Adrenal gland (tissue), 19 donors: Measurements from ENCODE around the gene PRRC2A. TPM values are rescaled to one million over a fixed set of nuclear protein-coding genes. Genes with fewer than 3 reads are reported as not detected.
A peak's percentile ranks its signal among the peaks of the same experiment; 100 is the strongest.

Experiments used
- DNase-seq, 7 donors: peaks; one replicate each; pipeline ENCODE4 v3.0.0-alpha.2; 2019 to 2020
- H3K27ac ChIP-seq, 5 donors: fragments of 200-600 bp; sonication (generic) in 4 of 5; 1 replicate in 3 of 5; 2 replicates in 2 of 5; pipeline versions ENCODE4 v1.5.1 to v1.8.0; 2016 to 2020; ENCODE audit warnings: mild to moderate bottlenecking in 1 of 5
- H3K27me3 ChIP-seq: fragments of 200-600 bp; 2 replicates; pipeline ENCODE4 v1.8.0; 2021
- H3K36me3 ChIP-seq, 2 donors: fragments of 200-600 bp; replicated peaks in 1 of 2; 1 replicate in 1 of 2; 2 replicates in 1 of 2; pipeline versions ENCODE4 v1.5.1 to v1.8.0; 2018 to 2022
- H3K4me1 ChIP-seq, 2 donors: fragments of 200-600 bp; replicated peaks in 1 of 2; 1 replicate in 1 of 2; 2 replicates in 1 of 2; pipeline versions ENCODE4 v1.5.1 to v1.8.0; 2018 to 2021
- H3K4me3 ChIP-seq, 4 donors: fragments of 200-600 bp; sonication (generic) in 3 of 4; one replicate each; pipeline ENCODE4 v1.5.1; 2016 to 2018
- H3K9me3 ChIP-seq, 3 donors: fragments of 200-600 bp; sonication (generic) in 1 of 3; replicated peaks in 1 of 3; 1 replicate in 2 of 3; 2 replicates in 1 of 3; pipeline versions ENCODE4 v1.5.1 to v1.8.0; 2016 to 2021
- POLR2A ChIP-seq, 2 donors: fragments of 450-650 bp; IDR thresholded peaks; one replicate each; pipeline ENCODE4 v1.6.1; 2017; ENCODE audit warnings: antibody characterized with exemption in 2 of 2, mild to moderate bottlenecking in 2 of 2, moderate library complexity in 1 of 2
- WGBS, 4 donors: extraction: QIAGEN DNeasy Blood & Tissue Kit in 2 of 4; methylation state at CpG; one replicate each; pipeline versions ENCODE4 v1.1.5 to v1.1.7; 2013 to 2017; 5-methylcytosine and 5-hydroxymethylcytosine counted together
- intact Hi-C, 2 donors: fragments of 100-400 bp; cut with DNase I; formaldehyde crosslinking; loops; one replicate each; pipeline versions ENCODE4 v1.14.1 to v1.15.0; 2022 to 2023
- long read RNA-seq, 10 donors: library from polyadenylated mRNA in 3 of 10; unstranded in 2 of 10; stranded (forward) in 1 of 10; transcript quantifications; one replicate each; pipeline ENCODE4 v2.0.0 and lab custom pipeline, GENCODE V29; 2021 to 2026
- polyA plus RNA-seq, 3 donors: library from polyadenylated mRNA; stranded (reverse); fragments of 200-250 nt in 2 of 3; fragments of 350-450 nt in 1 of 3; fragmentation: Illumina TruSeq in 1 of 3; extraction: RNeasy Lipid Tissue Mini Kit (QIAGEN cat#74804) in 1 of 3; gene quantifications; one replicate each; pipeline ENCODE4 v1.2.3, GENCODE V29; 2013 to 2014
- total RNA-seq, 9 donors: library from RNA; depleted of rRNA in 4 of 9; stranded (reverse); fragments of >200 nt in 4 of 9; fragments of 120-200 nt in 1 of 9; fragmentation: NEBNext Ultra II Directional in 1 of 9; extraction: Animal tissue kit (Norgen Biotek cat#: 25700) in 1 of 9; gene quantifications; one replicate each; pipeline versions ENCODE4 v1.1.0 to v1.2.4, GENCODE V29; 2013 to 2023
- TF ChIP-seq, protein P1 (sequence below), 6 experiments: fragments of 450-650 bp in 4 of 6; fragments of 200-600 bp in 2 of 6; sonication (generic) in 1 of 6; IDR thresholded peaks; 1 replicate in 5 of 6; 2 replicates in 1 of 6; pipeline versions ENCODE4 v1.5.1 to v1.8.0; 2016 to 2021; ENCODE audit warnings: antibody characterized with exemption in 6 of 6, mild to moderate bottlenecking in 2 of 6, moderate library complexity in 1 of 6
- donor health status: healthy with polysubstance abuse.
- donor health status: Bipolar disorder and iron deficiency.
- donor health status: DM: yes; HTN: yes; CAD: no.
- donor health status: DM: no; HTN: no; CAD: no.
- donor health status: DM: no; HTN: no; CAD: no.
- donor health status: DM: yes; HTN: yes; CAD: no.

PRRC2A gene
- total RNA-seq (100 to 1,000 TPM in 5 of 9 donors, 10 to 100 TPM in 4; 31.9 to 198 (median 103) TPM), polyA plus RNA-seq (100 to 1,000 TPM in 2 of 3 donors, 10 to 100 TPM in 1; 55.6 to 419 (median 330) TPM)
- long read RNA-seq, donor 1, partial matches to known transcripts = 24 of 28 reads
- long read RNA-seq, donor 1, other reads (novel, unspliced or antisense) = 0 of 28 reads
- long read RNA-seq, donor 2, partial matches to known transcripts = 82 of 85 reads
- long read RNA-seq, donor 2, other reads (novel, unspliced or antisense) = 0 of 85 reads
- long read RNA-seq, donor 3, partial matches to known transcripts = 6 of 8 reads
- long read RNA-seq, donor 3, other reads (novel, unspliced or antisense) = 0 of 8 reads
- long read RNA-seq, donor 4, partial matches to known transcripts = 8 of 8 reads
- long read RNA-seq, donor 4, other reads (novel, unspliced or antisense) = 0 of 8 reads
- long read RNA-seq, donor 5, partial matches to known transcripts = 45 of 50 reads
- long read RNA-seq, donor 5, other reads (novel, unspliced or antisense) = 5 of 50 reads
- long read RNA-seq, donor 6, partial matches to known transcripts = 6 of 8 reads
- long read RNA-seq, donor 6, other reads (novel, unspliced or antisense) = 1 of 8 reads
- long read RNA-seq, donor 7, partial matches to known transcripts = 15 of 15 reads
- long read RNA-seq, donor 7, other reads (novel, unspliced or antisense) = 0 of 15 reads
- long read RNA-seq, donor 8, partial matches to known transcripts = 140 of 142 reads
- long read RNA-seq, donor 8, other reads (novel, unspliced or antisense) = 0 of 142 reads
- long read RNA-seq, donor 9, partial matches to known transcripts = 74 of 78 reads
- long read RNA-seq, donor 9, other reads (novel, unspliced or antisense) = 0 of 78 reads
- long read RNA-seq, donor 10, partial matches to known transcripts = 145 of 147 reads
- long read RNA-seq, donor 10, other reads (novel, unspliced or antisense) = 0 of 147 reads

DNA sequence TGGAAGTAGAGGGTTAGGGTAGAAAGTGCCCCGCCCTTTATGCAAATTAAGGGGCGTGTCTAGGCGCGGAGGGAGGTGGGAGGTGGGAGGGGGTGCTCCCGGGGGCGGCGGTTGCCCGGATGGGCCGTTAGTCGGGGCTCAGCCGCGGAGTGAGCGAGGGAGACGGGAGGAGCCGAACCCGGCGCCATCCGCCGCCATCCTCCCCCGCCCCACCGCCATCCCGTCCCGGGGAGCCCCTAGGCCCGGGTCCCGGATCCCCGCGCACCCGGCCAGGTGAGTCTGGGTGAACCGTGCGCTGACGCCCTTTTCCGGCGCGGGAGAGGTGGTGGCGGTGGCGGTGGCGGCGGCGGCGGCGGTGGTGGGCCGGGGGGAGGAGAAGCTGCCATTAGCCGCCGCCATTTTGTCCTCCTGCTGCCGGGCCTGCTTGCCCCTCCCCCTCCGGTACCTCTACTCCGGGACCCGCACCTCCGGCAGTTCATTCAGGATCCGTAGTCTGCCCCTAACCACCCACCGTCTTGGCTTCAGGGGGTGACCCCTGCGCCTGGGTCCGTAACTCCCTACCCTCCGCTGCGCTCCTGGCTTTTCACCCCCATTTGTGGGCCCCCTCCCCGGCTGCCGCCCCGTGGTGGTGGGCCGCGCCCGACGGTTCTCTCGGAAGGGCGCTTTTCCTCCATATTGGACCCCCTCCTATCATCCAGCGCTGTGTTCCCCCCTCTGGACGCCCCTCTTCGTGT lies at the start of gene PRRC2A:
Gene PRRC2A, plus strand, starts transcription at position 130 of the 734 bp plus-strand sequence. CDS start 2,075 bp downstream, outside the sequence.
- H3K9me3 ChIP-seq = no peaks in the 10 kb centered on the region
- no peaks in the 10 kb centered on the region for H3K27me3 ChIP-seq
- intact Hi-C loops = no loop called here
- TF ChIP-seq, protein P1, sequence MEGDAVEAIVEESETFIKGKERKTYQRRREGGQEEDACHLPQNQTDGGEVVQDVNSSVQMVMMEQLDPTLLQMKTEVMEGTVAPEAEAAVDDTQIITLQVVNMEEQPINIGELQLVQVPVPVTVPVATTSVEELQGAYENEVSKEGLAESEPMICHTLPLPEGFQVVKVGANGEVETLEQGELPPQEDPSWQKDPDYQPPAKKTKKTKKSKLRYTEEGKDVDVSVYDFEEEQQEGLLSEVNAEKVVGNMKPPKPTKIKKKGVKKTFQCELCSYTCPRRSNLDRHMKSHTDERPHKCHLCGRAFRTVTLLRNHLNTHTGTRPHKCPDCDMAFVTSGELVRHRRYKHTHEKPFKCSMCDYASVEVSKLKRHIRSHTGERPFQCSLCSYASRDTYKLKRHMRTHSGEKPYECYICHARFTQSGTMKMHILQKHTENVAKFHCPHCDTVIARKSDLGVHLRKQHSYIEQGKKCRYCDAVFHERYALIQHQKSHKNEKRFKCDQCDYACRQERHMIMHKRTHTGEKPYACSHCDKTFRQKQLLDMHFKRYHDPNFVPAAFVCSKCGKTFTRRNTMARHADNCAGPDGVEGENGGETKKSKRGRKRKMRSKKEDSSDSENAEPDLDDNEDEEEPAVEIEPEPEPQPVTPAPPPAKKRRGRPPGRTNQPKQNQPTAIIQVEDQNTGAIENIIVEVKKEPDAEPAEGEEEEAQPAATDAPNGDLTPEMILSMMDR (IDR thresholded peaks at IDR 0.05) = peak in 1 of 6 experiments; percentile 14
- TF ChIP-seq POLR2A (IDR thresholded peaks at IDR 0.05) = peak; percentile 69 to 78
- WGBS, 4 donors = 0 to 1% (median 1%) methylated on average over 21 to 66 of the region's 67 CpGs
- DNase-seq = peak in 5 of 7 donors; percentile 80 to 86 (median 83)
- H3K36me3 ChIP-seq = peaks cover 0 to 30% of the 10 kb centered on the region in 2 donors
- H3K27ac ChIP-seq = peak within 1 kb of the TSS; percentile 92 to 99 (median 97)
- H3K4me1 ChIP-seq = peaks cover 14 to 17% of the 10 kb centered on the region in 2 donors
- peak within 1 kb of the TSS; percentile 57 to 94 (median 70) for H3K4me3 ChIP-seq

DNA sequence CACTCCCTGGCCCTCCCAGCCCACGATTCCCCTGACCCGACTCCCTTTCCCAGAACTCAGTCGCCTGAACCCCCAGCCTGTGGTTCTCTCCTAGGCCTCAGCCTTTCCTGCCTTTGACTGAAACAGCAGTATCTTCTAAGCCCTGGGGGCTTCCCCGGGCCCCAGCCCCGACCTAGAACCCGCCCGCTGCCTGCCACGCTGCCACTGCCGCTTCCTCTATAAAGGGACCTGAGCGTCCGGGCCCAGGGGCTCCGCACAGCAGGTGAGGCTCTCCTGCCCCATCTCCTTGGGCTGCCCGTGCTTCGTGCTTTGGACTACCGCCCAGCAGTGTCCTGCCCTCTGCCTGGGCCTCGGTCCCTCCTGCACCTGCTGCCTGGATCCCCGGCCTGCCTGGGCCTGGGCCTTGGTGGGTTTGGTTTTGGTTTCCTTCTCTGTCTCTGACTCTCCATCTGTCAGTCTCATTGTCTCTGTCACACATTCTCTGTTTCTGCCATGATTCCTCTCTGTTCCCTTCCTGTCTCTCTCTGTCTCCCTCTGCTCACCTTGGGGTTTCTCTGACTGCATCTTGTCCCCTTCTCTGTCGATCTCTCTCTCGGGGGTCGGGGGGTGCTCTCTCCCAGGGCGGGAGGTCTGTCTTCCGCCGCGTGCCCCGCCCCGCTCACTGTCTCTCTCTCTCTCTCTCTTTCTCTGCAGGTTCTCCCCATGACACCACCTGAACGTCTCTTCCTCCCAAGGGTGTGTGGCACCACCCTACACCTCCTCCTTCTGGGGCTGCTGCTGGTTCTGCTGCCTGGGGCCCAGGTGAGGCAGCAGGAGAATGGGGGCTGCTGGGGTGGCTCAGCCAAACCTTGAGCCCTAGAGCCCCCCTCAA lies 48.2 kb upstream of the PRRC2A start, which contains the start of gene LTA:
Gene LTA, plus strand, starts transcription at position 249 of the 871 bp plus-strand sequence. Its CDS starts 454 bp downstream, at position 703.
- Histone ChIP-seq H3K4me3 (no peak within 1 kb of the TSS), H3K4me1 (no peaks in the 10 kb centered on the region), H3K27me3 (no peaks in the 10 kb centered on the region), H3K9me3 (no peaks in the 10 kb centered on the region), H3K36me3 (no peaks in the 10 kb centered on the region), H3K27ac (no peak within 1 kb of the TSS)
- 79 to 89% (median 85%) methylated on average over 20 to 27 of the region's 27 CpGs for WGBS, 4 donors
- TF ChIP-seq, protein P1 (IDR thresholded peaks at IDR 0.05) = no peak
- no peak for TF ChIP-seq POLR2A (IDR thresholded peaks at IDR 0.05)
- intact Hi-C loops = no loop called here
- no peak for DNase-seq

DNA sequence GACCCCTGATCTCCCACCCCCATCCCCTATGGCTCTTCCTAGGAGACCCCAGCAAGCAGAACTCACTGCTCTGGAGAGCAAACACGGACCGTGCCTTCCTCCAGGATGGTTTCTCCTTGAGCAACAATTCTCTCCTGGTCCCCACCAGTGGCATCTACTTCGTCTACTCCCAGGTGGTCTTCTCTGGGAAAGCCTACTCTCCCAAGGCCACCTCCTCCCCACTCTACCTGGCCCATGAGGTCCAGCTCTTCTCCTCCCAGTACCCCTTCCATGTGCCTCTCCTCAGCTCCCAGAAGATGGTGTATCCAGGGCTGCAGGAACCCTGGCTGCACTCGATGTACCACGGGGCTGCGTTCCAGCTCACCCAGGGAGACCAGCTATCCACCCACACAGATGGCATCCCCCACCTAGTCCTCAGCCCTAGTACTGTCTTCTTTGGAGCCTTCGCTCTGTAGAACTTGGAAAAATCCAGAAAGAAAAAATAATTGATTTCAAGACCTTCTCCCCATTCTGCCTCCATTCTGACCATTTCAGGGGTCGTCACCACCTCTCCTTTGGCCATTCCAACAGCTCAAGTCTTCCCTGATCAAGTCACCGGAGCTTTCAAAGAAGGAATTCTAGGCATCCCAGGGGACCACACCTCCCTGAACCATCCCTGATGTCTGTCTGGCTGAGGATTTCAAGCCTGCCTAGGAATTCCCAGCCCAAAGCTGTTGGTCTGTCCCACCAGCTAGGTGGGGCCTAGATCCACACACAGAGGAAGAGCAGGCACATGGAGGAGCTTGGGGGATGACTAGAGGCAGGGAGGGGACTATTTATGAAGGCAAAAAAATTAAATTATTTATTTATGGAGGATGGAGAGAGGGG lies 47.0 kb upstream of the PRRC2A start:
- Histone ChIP-seq H3K27ac (no peak overlapping the region), H3K9me3 (no peaks in the 10 kb centered on the region), H3K4me1 (no peaks in the 10 kb centered on the region), H3K27me3 (no peaks in the 10 kb centered on the region), H3K36me3 (no peaks in the 10 kb centered on the region), H3K4me3 (no peak overlapping the region)
- DNase-seq = no peak
- no peak for TF ChIP-seq POLR2A (IDR thresholded peaks at IDR 0.05)
- TF ChIP-seq, protein P1 (IDR thresholded peaks at IDR 0.05) = no peak
- intact Hi-C loops = no loop called here
- WGBS, 4 donors = 85 to 89% (median 87%) methylated on average over 9 of the region's 9 CpGs
